HG02938 (cell line): ENCODE data around the gene NR2F2.
A peak's percentile ranks its signal among the peaks of the same experiment; 100 is the strongest.

Source experiments
- ATAC-seq: cut with Tn5 transposase; IDR thresholded peaks from one replicate; pipeline ENCODE4 v1.9.1; 2021; ENCODE audit warnings: mild to moderate bottlenecking, moderate library complexity; ENCODE audit not compliant: unreplicated experiment

Gene NR2F2

GRCh38 chr15:96330450-96331143, at the start of gene NR2F2:
NR2F2 (plus strand) TSS chr15:96330700; CDS start chr15:96332106, 1,406 bp downstream.
- peak; percentile 62 for ATAC-seq

DNA sequence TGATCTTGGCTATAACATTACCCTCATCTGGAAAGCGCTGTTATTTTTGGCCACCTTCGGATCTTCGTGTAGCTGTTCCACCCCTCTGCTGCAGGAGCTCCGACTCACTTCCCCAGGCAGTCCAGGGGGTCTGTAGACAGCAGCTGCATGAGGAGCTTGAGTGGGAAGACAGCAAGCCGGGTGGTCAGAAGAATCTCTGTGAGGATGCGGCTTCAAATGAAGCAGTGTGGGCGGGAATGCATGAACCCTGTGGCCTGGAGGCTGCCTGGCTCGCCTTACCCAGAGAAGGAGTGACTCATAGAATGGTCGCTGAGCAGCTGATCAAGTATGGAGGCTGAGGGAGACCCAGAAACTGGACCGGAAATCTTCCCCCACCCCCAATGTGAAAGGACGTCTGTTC, 45.2 kb upstream of the NR2F2 start:
- no peak for ATAC-seq

DNA sequence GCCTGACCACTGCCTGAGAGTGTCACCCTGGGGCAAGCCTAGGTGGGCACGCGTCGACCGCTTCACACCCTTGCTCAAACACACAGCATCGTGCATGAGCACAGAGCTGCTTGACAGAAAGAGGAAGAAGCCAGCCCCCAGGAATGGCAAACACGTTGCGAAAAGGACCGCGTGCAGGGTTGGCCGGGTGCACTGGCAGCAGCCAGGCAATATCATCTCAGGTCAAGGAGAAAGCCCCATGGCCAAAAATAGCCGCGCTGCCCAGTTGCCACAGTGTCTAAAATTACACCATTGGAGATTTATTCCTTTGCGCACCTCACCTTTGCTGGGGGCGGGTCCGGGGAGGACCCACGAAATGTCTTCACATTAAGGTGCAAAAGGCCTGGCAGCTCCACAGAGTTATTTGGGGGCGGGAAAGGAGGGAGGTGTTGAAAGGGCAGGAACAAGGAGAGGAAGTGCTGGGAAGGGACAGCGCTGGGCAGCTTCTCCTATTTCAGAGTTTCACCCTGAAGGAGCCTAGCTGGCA, 44.7 kb upstream of the NR2F2 start:
- no peak for ATAC-seq

- no peak for ATAC-seq
These were observed 39.8 kb upstream of the NR2F2 start for GRCh38 chr15:96290679-96291078.

DNA sequence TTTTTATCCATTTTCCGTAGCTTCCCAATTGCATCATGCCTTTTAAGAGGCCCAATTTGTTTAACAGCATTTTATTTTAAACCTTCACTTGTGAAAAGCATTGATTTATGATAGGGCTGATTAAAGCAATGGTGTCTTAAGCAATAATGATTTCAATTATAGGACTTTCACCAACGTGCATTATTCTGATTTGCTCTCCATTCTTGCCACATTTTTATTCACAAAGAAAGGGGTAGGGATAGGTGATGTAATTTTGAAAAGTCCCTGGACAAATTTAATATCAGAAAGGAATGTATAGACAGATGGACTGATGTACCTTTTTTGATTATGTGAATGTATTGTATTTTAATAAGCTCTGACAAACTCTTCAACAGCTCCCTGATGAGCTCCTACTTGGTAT, 37.9 kb upstream of the NR2F2 start:
- ATAC-seq, result no peak

GRCh38 chr15:96293441-96293840, 37.1 kb upstream of the NR2F2 start:
- no peak for ATAC-seq

- ATAC-seq, result no peak
These were observed 35.7 kb upstream of the NR2F2 start for GRCh38 chr15:96294766-96295165.

DNA sequence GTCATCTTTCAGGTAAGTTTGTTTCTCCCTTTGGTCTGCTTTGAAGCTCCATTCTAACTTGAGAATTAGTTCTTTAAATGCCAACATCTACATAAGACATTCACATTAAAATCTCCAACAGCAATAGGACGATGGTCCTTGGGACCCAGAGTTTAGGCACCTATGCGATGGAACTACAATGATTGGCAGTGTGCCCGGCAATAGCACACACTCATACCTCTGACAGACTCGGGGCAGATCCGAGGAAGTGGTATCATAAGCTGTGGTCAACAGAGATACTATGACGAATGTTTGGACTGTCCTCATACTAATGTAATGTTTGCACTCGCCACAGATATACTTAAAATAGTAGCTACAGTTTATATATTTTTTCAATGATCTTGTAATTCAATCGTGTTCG, 34.2 kb upstream of the NR2F2 start:
- ATAC-seq, result no peak

DNA sequence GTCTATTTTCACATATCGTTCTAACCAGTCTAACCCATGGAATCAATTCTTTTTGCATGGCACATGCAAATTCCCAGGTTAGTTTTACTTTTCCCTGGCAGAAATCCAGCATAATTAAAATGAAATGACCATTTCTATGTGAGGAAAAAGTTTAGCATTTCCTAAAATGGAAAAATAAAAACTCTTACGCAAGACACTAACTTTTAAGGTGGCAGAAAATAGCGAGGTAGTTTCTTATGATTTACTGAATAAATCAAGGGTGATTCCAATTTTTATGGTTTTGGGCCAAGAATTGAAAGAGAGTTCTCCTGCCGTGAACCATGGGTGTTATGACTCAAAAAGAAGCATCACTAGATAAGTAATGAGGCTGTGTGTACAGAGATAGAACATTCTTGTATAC, 32.7 kb upstream of the NR2F2 start:
- no peak for ATAC-seq

- ATAC-seq, result no peak
These were observed 32.3 kb upstream of the NR2F2 start for GRCh38 chr15:96298217-96298616.

GRCh38 chr15:96300836-96301235, 29.7 kb upstream of the NR2F2 start:
- ATAC-seq, result no peak

- no peak for ATAC-seq
These were observed 26.9 kb upstream of the NR2F2 start for GRCh38 chr15:96303503-96304056.

DNA sequence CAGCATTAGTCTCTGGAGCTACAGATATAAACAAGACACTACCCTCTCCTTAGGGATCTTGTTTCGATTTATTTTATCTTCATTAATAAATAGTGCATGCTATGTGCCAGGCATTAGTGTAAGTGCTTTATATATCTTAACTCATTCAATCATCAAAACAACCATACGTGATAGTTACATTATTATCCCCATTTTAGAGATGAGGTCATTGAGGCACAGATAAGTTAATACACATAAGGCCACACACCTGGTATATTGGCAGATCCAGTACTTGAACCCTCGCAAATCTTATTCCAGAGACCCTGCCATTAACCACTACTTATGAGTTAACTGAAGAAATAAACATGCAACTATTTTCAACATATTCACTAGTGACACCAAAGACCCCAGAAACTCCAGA, 25.7 kb upstream of the NR2F2 start:
- ATAC-seq, result no peak

- ATAC-seq, result no peak
These were observed 24.2 kb upstream of the NR2F2 start for GRCh38 chr15:96306321-96306720.

DNA sequence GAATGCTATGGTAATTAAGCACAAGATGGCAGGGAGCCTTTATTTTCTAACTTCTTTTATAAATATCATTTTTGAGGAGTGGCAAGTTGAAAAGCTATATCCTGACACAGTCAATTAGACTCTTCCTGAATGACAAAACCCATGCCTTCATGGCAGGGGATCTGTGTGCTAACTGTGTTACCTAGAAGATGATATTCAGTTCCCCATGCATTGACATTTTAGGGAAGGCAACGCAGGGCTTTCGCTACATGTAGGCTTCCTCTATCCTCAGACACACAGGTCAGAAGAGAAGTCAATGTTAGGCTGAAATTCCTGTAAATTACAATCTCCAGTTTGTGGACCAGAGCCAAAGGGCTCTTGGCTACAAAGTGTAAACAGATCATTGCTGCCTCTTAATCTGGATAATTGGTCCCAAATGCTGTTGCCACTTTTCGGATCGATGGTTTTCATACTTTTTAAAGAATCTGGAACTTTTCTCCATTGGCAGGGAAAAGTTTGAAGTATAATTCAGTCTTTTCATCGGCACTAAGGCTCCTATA, 22.6 kb upstream of the NR2F2 start:
- ATAC-seq, result no peak

GRCh38 chr15:96309143-96309660, 21.3 kb upstream of the NR2F2 start:
- ATAC-seq, result no peak

DNA sequence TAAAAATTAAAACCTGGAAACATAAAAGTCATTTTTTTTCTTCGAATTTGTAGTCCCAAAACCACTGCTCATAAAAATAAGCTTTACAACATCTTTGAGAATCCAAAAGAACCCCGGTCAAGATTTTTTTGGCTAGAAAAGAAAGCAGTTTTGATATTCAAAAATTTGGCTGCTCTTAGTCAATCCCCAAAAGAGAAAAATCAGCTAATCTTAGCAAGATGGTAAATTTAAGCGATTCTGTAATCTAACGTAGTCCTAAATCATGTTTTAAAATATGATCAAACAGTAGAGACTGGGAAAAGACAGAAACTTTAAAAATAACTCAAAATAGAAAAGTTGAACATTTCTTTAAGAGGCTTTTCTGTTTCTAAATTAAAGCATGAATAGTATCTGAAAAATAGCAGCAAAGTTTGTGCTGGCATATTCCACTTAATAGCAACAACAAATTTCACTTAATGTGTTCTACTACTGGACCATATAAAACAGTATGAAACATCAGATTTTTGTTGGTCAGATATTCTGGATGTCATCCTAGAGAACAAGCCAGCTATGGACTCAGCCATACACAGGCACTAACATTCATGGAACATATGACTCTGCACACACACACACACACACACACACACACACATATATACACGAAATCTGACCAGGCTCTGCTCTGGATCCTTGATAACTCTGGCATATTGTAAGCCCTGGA, 19.1 kb upstream of the NR2F2 start:
- ATAC-seq, result no peak

DNA sequence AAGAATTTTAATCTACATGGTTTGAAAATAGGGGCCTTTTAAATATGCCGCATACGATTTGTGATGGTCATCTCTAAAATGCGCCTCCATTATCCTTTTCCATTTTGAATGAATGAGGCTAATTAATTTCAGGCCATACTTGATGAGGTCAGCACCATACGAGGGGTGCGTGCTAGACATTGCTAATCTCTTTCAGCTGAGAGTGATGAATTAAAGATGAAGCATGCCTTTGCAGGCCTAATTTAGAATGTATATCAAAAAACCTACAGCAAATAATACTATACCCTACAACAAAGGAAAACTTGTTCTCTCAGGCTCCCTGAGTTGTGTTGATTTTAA, 18.6 kb upstream of the NR2F2 start:
- ATAC-seq, result no peak

- no peak for ATAC-seq
These were observed 17.7 kb upstream of the NR2F2 start for GRCh38 chr15:96312641-96313335.

GRCh38 chr15:96314518-96314917, 16.0 kb upstream of the NR2F2 start:
- no peak for ATAC-seq

DNA sequence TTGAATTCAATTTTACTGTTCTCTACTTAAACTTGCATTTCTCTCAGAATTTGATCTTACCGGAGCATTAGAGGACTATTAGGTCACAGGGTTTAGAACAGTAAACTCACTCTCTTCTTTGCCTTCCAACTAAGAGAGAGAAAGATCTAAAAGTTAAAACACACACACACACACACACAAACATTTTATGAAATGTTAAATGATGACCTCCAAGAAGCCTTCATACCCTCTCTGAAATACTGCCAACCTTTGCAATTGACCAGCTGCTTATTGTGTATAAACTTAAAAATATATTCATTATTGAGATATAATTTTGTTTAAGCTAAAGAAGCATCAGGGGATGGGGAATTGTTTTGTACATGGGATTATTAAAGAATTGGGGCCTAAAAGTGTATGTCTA, 15.5 kb upstream of the NR2F2 start:
- ATAC-seq, result no peak
